GM19397 (cell line): ENCODE measurements around the gene APBB1.
"Not testable (repeated sequence)": the region's sequence is repeated elsewhere in the genome, so short reads cannot be mapped to it uniquely, and the experiment has no call there.

ENCODE experiments used
- ATAC-seq: cut with Tn5 transposase; IDR thresholded peaks from one replicate; pipeline ENCODE4 v1.9.1; 2021; ENCODE audit warnings: mild to moderate bottlenecking, moderate library complexity; ENCODE audit not compliant: unreplicated experiment

The APBB1 gene

GRCh38 chr11:6393989-6394670 lies 24.8 kb downstream of the APBB1 start:
- ATAC-seq, result no peak

GRCh38 chr11:6392251-6392650 lies 26.6 kb downstream of the APBB1 start:
- ATAC-seq, result not testable (repeated sequence)

- no peak for ATAC-seq
Measured at GRCh38 chr11:6391537-6392134, 27.3 kb downstream of the APBB1 start.

GRCh38 chr11:6390718-6391469 lies 28.0 kb downstream of the APBB1 start:
- no peak for ATAC-seq

GRCh38 chr11:6389905-6390717 lies 28.8 kb downstream of the APBB1 start, which contains the start of gene SMPD1:
TSS of gene SMPD1 (plus strand) at chr11:6390474. CDS start at chr11:6390599, 125 bp downstream.
- peak; percentile 99 for ATAC-seq

- ATAC-seq, result no peak
Measured at GRCh38 chr11:6388748-6389147, 30.1 kb downstream of the APBB1 start.

- ATAC-seq, result no peak
Measured at GRCh38 chr11:6387811-6388599, 30.9 kb downstream of the APBB1 start.

GRCh38 chr11:6385046-6385777 lies 33.7 kb downstream of the APBB1 start:
- ATAC-seq, result no peak

- no peak for ATAC-seq
Measured at GRCh38 chr11:6378640-6378989, 40.3 kb downstream of the APBB1 start.

- ATAC-seq, result no peak
Measured at GRCh38 chr11:6377902-6378639, 40.8 kb downstream of the APBB1 start.

- no peak for ATAC-seq
Measured at GRCh38 chr11:6371825-6372224, 47.1 kb downstream of the APBB1 start.

GRCh38 chr11:6365659-6366058 lies 53.2 kb downstream of the APBB1 start:
- ATAC-seq, result no peak

- peak; percentile 83 for ATAC-seq
Measured at GRCh38 chr11:6362873-6363678, 55.8 kb downstream of the APBB1 start.

- no peak for ATAC-seq
Measured at GRCh38 chr11:6362185-6362872, 56.6 kb downstream of the APBB1 start.

- no peak for ATAC-seq
Measured at GRCh38 chr11:6360183-6360582, 58.7 kb downstream of the APBB1 start.

- no peak for ATAC-seq
Measured at GRCh38 chr11:6357222-6357621, 61.7 kb downstream of the APBB1 start.

GRCh38 chr11:6356503-6357055 lies 62.3 kb downstream of the APBB1 start:
- no peak for ATAC-seq
